Measurements from ENCODE around the gene PCDHA8.

DNA sequence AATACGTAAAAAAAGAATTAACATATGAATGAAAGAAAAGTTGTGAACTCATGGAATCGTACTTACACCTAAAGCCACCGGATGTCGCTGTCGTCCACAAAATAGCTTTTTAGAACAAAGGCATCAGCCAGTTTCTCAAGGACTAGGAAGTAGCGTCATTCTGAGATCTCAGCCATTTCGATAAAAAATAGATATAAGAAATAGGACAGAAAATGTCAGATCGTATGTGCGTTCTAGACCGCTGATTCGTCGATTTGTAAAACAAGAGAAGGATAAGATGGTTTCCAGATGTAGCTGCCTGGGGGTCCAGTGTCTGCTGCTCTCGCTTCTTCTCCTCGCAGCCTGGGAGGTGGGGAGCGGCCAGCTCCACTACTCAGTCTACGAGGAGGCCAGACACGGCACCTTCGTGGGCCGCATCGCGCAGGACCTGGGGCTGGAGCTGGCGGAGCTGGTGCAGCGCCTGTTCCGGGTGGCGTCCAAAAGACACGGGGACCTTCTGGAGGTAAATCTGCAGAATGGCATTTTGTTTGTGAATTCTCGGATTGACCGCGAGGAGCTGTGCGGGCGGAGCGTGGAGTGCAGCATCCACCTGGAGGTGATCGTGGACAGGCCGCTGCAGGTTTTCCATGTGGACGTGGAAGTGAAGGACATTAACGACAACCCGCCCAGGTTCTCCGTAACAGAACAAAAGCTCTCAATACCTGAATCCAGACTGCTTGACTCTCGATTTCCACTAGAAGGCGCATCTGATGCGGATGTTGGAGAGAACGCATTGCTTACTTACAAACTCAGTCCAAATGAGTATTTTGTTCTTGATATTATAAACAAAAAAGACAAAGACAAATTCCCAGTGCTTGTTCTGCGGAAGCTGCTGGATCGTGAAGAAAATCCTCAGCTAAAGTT lies 15.0 kb downstream of the PCDHA8 start, which contains the start of gene PCDHA10:
- TF ChIP-seq TAF1 (IDR thresholded peaks at IDR 0.05; ENCODE audit: low read depth, low read length) (no peak), POLR2AphosphoS5 (IDR thresholded peaks at IDR 0.05; ENCODE audit: low read depth, low read length) (no peak), POLR2A (IDR thresholded peaks at IDR 0.05; ENCODE audit: low read depth, low read length) (no peak), POU2F2 (IDR thresholded peaks at IDR 0.05; ENCODE audit: low read depth, low read length) (no peak), PAX5 (IDR thresholded peaks at IDR 0.05; ENCODE audit: insufficient read depth, low read length, severe bottlenecking) (no peak), SPI1 (IDR thresholded peaks at IDR 0.05; ENCODE audit: low read depth, low read length) (no peak)
